Measurements from ENCODE around the gene CCZ1B.
"Not testable (repeated sequence)": the region's sequence is repeated elsewhere in the genome, so short reads cannot be mapped to it uniquely, and the experiment has no call there.

Gene CCZ1B
- 15.3 to 26.9 reads per million in 2 donors for total RNA-seq

DNA sequence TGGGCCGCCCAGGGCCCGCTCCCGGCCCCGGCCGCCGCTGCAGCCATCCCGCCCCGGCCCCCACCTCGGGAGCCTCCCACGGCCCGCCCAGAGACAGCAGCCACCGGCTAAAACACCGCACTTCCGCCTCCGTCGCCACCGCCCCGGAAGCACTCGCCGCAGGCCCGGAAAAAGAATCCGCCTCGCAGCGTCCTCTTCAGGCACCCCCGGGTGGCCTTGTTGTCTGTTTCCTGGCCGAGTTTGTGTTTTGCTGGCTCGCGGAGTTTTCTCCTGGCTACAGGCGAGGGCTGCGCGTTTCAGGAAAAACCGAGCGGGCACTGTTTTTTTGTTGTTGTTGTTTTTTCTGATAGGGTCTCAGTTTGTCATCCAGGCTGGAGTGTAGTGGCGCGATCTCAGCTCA is at the start of gene CCZ1B:
Gene CCZ1B, minus strand, starts transcription at position 125 of the 400 bp plus-strand sequence. Its CDS starts 78 bp downstream, at position 47.
- peak; percentile 63 to 92 (median 84) for DNase-seq

DNA sequence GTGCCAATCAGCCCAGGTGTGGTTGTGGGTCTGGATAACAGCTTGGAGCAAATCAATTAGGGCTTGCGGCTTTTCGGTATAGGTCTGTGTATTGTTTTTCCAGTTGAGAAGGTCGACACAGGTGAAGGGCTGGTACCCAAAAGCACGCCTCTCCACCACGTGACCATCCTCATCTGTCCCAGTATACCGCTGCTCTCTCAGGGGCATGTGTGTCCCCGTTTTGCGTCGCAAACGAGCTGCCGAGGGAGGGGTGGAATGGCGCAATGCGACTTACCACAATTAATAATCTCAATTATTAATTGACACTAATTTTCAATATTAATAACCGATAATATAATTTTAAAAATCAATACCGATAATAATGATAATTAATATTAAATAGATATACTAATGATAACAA is 48.9 kb upstream of the CCZ1B start:
- DNase-seq, result not testable (repeated sequence)

DNA sequence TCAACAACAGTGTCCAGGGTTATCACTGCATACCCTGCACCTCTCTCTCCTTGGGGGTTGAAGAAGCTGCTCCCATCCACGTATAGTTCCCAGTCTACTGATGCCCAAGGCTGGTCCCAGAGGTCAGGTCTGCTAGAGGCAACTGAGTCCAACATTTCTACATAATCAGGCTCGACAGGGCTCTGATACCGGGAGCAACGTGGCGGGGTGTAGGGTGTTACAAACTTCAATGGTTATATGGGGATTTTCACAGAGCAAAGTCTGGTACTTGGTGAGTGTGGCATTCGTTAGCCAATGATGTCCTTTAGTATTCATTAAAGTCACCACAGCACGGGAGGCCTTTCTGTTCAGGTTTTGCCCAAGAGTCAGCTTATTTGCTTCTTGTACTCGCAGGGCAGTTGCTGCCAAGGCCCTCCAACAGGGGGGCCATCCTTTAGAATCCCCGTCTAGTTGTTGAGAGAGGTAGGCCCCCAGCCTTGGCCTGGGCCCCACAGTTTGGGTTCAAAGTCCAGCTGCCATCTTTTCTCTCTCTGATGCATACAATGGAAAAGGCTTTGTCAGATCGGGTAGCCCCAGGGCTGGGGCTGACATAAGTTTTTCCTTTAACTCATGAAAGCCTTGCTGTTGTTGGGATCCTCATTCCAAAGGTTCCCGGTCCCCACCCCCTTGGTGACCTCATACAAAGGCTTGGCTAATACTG is 46.3 kb upstream of the CCZ1B start:
- DNase-seq, result not testable (repeated sequence)

DNA sequence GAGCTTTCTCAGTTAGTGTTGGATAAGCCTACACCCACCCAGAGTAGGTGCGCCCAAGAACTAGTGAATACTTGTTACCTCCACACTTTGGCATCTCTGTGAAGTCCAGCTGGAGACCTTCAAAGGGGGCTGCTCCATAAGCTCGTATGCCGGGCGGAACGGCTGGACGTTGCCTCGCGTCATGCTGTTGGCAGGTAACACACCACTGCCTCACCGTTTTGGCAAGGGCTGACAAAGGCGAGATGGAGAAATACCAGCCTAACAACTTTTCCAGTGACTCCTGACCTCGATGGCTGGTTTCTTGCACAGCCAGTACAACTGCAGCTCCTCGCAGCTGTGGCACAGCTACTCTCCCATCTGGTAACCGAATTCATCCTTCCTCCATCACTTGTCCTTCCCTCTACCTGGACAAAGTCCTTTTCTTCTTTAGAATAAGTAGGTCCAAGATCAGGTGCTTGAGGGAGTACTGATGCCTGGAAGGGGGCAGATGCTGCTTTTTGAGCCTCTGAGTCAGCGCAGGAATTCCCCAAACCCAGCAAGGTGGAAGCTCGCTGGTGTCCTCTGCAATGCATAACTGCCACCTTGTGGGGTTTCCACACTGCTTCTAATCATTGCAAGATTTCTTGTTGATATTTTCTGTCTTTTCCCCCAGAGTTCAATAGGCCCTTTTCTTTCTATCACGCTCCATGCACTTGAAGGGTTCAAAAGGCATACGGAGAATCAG is 45.5 kb upstream of the CCZ1B start:
- DNase-seq, result not testable (repeated sequence)

DNA sequence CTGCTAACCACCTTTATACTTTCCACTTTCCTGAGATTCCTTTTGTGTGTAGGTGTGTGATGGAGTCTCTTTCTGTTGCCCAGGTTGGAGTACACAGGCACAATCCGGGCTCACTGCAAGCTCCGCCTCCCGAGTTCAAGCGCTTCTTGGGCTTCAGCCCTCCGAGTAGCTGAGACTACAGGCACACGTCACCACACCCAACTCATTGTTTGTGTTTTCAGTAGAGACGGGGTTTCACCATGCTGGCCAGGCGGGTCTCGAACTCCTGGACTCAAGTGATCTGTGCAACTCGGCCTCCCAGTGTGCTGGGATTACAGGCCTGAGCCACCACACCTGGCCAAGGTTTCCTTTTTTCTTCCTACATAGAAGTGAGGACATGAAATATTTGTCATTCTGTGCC is 38.7 kb upstream of the CCZ1B start:
- not testable (repeated sequence) for DNase-seq

DNA sequence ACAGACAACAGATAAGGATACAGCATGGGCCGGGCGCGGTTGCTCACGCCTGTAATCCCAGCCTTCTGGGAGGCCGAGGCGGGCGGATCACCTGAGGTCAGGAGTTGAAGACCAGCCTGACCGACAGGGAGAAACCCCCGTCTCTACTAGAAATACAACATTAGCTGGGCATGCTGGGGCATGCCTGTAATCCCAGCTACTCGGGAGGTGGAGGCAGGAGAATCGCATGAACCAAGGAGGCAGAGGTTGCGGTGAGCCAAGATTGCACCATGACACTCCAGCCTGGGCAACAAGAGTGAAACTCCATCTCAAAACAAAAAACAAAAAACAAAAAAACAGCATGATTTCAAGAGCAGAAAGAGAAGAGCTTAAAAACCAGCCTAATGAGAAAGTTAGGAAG is 38.1 kb upstream of the CCZ1B start:
- DNase-seq, result not testable (repeated sequence)

DNA sequence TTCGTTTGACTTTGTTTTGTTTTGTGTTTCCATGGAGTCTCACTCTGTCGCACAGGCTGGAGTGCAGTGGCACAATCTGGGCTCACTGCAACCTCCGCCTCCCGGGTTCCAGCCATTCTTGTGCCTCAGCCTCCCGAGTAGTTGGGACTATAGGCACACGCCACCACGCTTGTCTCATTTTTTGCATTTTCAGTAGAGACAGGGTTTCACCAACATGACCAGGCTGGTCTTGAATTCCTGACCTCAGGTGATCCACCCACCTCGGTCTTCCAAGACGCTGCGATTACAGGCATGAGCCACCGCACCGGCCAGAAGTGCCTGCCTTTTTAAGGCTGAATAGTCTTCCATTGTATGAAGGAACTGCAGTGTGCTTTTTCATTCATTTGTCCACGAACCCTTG is 36.8 kb upstream of the CCZ1B start:
- DNase-seq, result not testable (repeated sequence)

DNA sequence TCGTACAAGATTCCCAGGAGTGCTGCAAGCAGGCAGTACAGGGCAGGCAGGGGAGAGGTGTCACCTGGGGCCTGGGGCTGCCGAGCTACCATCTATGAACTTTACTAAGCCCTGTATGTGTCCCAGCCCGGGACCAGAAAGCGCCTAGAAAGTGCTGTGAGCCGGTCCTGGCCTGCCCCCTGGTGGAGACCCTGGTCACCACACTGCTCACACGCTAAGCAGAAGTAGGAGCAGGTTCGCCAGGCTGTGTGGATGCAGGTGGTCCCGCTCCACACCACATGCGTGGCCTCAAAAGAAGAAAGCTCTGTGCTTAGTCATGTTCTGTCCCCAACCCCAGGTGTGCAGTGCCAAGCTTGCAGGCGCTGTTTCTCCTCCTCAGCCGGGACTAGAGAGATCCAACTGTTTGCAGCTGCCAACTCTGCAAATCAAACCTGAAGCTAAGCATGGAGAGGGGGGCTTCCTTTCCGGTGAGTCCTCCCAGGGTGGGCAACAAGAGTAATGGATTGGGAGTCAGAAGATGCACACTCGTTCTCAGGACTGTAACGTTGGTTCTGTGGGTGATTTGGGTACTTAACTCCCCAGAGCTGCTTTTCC is 31.7 kb upstream of the CCZ1B start:
- peak; percentile 53 to 70 (median 60) for DNase-seq

DNA sequence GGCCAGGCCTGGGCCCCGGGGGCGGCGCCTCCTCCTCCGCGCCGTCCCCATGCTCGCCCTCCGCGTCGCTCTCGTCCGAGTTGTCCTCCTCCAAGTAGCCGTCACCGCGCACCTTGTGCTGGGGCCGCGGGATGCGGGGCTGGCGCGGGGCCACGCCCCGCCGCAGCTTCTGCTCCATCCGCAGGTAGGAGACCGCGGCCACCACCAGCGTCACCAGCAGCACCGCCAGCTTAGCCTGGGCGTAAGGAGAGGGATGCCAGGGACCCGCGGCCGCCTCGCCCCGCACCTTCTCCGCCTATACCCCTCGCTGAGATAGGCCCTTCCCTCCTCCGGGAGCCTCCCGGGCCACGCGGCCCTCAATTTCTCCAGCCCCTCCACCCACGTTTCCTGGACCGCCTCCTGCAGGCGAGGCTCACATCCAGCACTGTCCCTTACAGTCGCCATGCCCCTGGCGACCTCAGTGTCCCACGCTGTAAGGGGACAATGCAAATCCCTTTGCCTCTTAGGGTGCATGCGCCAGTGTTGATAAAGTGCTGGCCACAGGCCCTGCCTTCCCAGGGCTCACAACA is 29.6 kb upstream of the CCZ1B start:
- not testable (repeated sequence) for DNase-seq

DNA sequence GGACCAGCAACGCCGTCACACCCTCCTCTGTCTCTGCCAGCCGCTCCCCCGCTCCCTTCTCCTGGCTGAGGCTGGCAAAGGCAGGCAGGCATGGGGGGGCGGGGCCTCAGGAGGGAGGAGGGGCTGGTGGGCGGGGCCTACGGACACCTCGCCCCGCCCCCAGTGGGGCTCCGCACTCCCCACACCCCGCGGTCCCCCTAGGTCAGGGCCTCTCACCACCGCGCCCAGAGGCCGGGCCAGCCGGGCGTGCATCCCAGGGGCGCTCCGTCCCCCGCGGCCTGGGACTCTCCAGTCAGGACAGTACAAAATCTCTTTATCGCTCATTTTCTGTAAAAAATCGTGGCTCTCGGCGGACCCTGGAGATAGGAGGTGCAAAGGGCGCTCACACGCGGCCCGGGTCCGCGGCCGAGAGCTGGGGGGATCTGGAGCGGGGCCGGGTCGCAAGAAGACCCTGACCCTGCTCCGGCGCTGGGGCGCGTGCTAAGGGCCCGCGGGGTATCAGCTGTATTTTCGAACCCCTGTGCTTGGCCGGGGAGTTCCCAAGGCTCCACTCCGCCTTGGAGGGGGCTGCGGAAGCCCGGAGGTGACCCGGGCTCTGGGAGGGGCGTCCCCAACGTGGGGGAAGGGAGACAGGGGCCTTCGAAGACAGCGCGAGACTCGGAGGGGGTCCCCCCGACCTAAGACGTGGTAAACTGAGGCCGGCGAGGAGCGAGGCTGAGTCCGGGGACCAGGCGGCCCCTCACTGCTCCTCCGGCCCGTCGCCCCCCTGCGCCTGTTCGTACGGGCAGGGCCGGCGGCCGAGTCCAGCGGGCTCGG is 28.9 kb upstream of the CCZ1B start:
- DNase-seq, result not testable (repeated sequence)

DNA sequence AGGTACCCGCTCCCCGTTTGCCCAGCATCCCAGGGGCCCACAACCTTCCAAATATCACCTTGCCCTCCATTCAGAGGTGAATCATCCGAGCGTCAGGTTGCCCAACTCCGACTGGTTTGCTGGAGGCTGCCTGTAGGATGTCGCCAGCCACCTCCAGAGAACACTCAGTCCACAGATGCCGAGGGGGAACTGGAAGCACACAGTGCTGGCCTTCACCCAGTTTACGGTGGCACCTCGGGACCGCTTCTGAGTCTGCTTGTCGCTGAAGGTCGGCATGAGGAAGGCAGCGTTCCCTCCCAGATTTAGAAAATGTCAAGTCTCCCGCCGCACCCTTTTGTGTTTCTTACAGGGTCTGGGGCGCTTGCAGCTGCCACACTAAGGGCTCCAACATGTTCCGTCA is 27.6 kb upstream of the CCZ1B start:
- not testable (repeated sequence) for DNase-seq

DNA sequence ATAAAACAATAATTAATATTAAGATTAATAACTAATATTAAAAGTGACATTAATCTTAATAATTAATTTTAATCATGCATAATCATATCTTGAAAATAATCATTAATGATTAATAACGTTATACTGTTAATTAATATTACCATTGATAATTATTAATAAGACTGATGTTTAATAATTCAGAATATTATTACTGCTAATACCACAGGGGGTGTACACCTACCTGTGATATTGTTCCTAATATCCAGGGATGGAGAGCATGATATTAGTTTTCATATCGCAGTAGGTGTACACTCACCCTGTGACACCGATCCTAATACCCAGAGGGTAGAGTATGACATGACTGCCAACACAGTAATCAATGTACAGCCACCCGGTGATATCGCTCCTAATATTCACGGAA is 23.1 kb upstream of the CCZ1B start:
- DNase-seq, result not testable (repeated sequence)

DNA sequence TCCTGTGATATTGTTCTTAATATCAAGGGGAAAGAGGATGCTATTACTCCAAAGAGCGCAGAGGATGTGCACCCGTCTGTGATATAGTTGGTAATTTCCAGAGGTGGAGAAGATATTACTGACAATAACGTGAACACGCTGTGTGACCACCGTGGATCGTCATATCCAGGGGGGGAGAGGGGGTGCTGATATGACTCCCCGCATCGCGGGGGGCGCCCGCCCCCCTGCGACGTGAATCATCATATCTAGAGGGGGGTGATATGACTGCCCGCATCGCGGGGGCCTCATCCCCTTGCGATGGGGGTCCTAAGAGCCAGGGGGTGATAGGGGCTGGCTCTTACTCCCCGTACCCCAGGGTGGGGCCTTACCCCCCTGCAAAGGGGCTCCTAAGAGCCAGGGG is 21.7 kb upstream of the CCZ1B start:
- DNase-seq, result not testable (repeated sequence)

DNA sequence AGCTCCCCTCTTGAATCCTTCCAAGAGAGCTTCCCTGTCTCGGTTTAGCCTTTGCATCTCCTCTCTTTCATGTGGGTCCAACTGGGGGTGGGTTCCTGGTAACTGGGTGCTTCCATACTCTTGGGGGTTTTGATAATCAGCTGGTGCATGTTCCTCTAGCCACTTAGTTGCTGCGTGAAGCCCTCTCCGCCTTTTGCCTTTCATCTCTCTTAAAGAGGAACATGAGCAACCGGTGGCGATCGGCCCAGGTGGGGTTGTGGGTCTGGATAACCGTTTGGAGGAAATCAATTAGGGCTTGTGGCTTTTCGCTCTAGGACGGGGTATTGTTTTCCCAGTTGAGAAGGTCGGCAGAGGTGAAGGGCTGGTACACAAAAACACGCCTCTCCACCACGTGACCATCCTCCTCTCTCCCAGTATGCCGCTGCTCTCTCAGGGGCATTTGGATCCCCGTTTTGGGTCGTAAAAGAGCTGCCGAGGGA is 19.9 kb upstream of the CCZ1B start:
- not testable (repeated sequence) for DNase-seq

DNA sequence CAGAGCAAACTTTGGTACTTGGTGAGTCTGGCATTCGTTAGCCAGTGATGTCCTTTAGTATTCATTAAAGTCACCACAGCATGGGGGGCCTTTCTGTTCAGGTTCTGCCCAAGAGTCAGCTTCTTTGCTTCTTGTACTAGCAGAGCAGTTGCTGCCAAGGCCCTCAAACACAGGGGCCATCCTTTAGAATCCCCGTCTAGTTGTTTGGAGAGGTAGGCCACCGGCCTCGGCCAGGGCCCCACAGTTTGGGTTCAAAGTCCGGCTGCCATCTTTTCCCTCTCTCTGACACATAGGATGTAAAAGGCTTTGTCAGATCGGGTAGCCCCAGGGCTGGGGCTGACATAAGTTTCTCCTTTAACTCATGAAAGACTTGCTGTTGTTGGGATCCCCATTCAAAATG is 17.6 kb upstream of the CCZ1B start:
- not testable (repeated sequence) for DNase-seq

DNA sequence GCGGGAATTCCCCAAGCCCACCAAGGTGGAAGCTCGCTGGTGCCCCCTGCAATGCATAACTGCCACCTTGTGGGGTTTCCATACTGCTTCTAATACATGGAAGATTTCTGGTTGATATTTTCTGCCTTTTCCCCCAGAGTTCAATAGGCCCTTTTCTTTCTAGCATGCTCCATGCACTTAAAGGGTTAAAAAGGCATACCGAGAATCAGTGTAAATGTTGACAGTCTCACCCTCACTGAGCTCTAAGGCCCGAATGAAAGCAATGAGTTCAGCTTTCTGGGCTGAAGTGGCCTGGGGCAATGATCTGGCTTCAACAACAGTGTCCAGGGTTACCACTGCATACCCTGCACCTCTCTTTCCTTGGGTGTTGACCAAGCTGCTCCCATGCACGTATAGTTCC is 17.0 kb upstream of the CCZ1B start:
- DNase-seq, result not testable (repeated sequence)

DNA sequence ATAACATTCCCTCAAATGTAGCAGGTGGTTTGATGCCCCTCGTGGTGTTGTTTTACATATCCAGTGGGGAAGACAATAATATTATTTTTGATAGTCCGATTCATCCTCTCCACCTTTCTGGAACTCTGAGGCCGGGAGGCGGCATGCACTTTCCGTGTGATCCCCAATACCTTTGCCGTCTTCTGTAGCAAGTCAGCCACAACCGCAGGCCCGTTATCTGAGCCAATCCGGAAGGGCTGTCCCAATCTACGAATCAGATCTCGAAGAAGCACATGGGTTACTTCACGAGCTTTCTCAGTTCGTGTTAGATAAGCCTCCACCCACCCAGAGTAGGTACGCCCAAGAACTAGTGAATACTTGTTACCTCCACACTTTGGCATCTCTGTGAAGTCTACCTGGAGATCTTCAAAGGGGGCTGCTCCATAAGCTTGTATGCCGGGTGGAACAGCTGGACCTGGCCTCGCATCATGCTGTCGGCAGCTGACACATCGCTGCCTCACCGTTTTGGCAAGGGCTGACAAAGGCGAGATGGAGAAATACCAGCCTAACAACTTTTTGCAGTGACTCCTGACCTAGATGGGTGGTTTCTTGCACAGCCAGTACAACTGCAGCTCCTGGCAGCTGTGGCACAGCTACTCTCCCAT is 16.3 kb upstream of the CCZ1B start:
- peak in 1 of 5 experiments; percentile 31 for DNase-seq

DNA sequence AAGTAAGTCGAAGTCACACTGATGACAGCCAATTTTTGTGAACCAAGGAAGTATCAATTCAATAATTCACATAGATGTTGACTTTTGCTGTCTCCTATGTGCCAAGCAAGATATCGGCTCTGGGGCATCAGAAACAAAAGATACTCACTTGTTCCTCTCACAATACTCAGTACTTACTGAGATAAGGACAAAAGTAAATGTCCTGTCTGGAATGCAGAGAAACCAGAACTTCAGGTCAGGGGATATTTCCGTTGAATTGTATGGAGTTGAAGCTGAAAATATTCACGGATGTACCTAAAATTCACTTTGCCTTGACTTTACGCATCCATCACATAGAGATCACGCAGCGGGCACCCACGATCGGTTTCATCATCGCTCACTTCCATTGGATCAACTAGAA is 11.0 kb upstream of the CCZ1B start:
- DNase-seq, result not testable (repeated sequence)

DNA sequence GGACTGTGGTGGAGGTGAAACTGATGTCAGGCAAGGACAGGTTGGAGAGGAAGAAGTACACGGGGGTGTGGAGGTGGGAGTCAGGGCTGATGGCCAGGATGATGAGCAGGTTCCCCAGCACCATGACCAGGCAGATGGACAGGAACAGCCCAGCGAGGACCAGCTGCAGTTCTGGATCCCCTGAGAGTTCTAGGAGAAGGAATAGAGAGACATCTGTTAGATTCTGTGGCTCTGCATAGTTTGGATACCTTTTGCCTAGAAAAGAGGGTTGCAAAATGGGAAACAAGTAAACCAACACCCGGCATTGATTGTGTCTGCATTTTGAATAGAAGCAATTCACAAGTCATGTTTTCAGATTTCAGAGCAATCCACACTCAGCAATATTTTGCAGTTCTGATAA is 9.4 kb upstream of the CCZ1B start:
- DNase-seq, result not testable (repeated sequence)

DNA sequence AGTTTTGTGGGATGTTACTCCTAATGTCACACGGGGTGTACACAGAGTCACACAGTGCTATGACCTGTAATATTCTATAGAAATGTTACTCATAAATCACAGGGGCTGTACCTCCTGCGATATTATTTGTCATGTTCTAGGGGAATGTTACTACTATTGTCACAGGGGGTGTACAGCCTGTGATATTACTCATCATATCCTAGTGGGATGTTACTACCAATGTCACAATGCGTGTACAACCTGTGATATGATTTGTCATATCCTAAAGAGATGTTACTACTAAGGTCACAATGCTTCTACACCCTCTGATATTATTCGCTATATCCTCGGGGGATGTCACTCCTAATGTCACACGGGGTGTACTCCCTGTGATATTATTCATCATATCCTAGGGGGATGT is 7.6 kb upstream of the CCZ1B start:
- no peak for DNase-seq

DNA sequence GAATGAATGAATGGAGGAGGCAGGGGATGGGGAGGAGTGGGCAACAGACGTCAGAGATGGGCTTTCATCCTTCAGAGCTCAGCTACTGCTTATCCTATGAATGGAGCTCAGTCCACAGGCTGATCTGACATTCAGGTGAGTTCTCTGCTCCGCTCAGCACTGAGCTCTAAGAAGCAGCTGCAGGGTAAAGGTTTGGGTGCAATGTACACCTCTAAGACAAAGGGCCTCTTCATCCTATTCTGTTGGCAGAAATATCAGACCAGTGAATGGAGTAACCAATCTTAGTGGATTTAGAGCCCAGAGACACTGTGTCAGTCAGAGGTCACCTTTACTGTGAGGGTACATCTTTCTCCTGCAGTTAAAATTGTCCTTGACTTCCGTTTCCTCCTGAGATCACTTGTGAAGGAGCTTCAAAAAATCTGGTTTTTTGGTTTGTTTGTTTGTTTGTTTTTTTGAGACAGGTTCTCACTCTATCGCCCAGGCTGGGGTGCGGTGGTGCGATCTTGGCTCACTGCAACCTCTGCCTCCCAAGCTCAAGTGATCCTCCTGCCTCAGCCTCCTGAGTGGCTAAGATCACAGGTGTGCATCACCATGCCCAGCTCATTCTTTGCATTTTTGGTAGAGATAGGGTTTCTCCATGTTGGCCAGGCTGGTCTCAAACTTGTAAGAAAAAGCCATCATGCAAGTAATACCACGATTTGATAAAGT is 5.1 kb upstream of the CCZ1B start:
- DNase-seq, result no peak

All from T-helper 2 cell (primary cell).